ENCODE results near the gene TSPEAR. TPM values are rescaled to one million over a fixed set of nuclear protein-coding genes. Genes with fewer than 3 reads are reported as not detected.

The TSPEAR gene
- total RNA-seq, 2 experiments from 2014 or later, result not detected

GRCh38 chr21:44449473-44450363 is 261.7 kb downstream of the TSPEAR start:
- intact Hi-C loops (cut with micrococcal nuclease; ENCODE audit: unreplicated experiment), result no loop called here

DNA sequence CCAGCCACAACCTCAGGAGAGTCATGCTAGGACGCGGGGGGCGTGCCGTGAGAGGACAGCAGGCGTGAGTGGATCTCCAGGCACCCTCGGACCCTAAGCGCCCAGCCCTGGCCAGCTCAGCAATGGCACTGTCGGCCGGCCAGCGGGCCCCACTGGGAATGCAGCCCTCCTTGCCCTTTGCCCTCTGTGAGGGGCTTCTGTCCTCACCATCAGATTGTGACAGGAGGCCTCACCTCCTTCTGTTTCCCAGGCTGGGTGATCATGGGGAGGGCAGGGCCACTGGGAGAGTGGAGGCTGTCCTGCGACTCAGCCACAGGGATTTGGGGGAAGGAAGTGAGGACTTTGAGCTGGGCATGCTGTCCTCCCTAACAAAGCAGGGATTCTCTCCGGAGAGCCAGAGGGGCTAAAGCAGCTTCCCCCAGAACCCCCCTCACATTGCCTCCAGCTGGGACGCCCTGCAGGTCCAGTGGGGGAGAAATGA is 262.7 kb downstream of the TSPEAR start:
- H3K79me2 ChIP-seq (ENCODE audit: insufficient read depth, low read depth, low read length), result no peaks in the 10 kb centered on the region
- DNase-seq (ENCODE audit: low spot score), result no peak
- no TSS peak for BruUV-seq (replicated peaks)
- no peaks in the 10 kb centered on the region for H4K20me1 ChIP-seq (ENCODE audit: insufficient read depth, low read length)
- H3K4me1 ChIP-seq (ENCODE audit: insufficient read depth, low read length, poor library complexity, severe bottlenecking), result no peaks in the 10 kb centered on the region
- no peak overlapping the region for H3K4me3 ChIP-seq (ENCODE audit: low read depth, low read length, poor library complexity, severe bottlenecking)
- H3K36me3 ChIP-seq (ENCODE audit: insufficient read depth, low read length), result no peaks in the 10 kb centered on the region
- H3K9me3 ChIP-seq (ENCODE audit: low read length), result no peaks in the 10 kb centered on the region
- H3K9me2 ChIP-seq (ENCODE audit: insufficient read depth, low read length), result no peaks in the 10 kb centered on the region
- no peak overlapping the region for H2AFZ ChIP-seq (ENCODE audit: low read length)
- no peak overlapping the region for H3K27ac ChIP-seq (ENCODE audit: low read depth, low read length, poor library complexity, severe bottlenecking)
- intact Hi-C loops (cut with micrococcal nuclease; ENCODE audit: unreplicated experiment), result no loop called here
- CTCF ChIA-PET (ENCODE audit: unreplicated experiment), result no interaction called here
- no peak overlapping the region for H3K4me2 ChIP-seq (ENCODE audit: low read length)
- TF ChIP-seq, protein P1, sequence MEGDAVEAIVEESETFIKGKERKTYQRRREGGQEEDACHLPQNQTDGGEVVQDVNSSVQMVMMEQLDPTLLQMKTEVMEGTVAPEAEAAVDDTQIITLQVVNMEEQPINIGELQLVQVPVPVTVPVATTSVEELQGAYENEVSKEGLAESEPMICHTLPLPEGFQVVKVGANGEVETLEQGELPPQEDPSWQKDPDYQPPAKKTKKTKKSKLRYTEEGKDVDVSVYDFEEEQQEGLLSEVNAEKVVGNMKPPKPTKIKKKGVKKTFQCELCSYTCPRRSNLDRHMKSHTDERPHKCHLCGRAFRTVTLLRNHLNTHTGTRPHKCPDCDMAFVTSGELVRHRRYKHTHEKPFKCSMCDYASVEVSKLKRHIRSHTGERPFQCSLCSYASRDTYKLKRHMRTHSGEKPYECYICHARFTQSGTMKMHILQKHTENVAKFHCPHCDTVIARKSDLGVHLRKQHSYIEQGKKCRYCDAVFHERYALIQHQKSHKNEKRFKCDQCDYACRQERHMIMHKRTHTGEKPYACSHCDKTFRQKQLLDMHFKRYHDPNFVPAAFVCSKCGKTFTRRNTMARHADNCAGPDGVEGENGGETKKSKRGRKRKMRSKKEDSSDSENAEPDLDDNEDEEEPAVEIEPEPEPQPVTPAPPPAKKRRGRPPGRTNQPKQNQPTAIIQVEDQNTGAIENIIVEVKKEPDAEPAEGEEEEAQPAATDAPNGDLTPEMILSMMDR (conservative IDR thresholded peaks at IDR 0.05; ENCODE audit: low read length), result no peak
- no peak for TF ChIP-seq EZH2phosphoT487 (IDR thresholded peaks at IDR 0.05; ENCODE audit: borderline replicate concordance, low read depth, low read length)
- POLR2A ChIA-PET, result no interaction called here

More at GRCh38 chr21:44449473-44450363, 261.7 kb downstream of the TSPEAR start:
- Histone ChIP-seq H3K9me3 (ENCODE audit: low read length) (no peaks in the 10 kb centered on the region), H3K4me3 (ENCODE audit: low read depth, low read length, poor library complexity, severe bottlenecking) (no peak overlapping the region), H3K9me2 (ENCODE audit: insufficient read depth, low read length) (no peaks in the 10 kb centered on the region), H3K36me3 (ENCODE audit: insufficient read depth, low read length) (no peaks in the 10 kb centered on the region), H3K4me1 (ENCODE audit: insufficient read depth, low read length, poor library complexity, severe bottlenecking) (no peaks in the 10 kb centered on the region), H3K4me2 (ENCODE audit: low read length) (no peak overlapping the region), H3K27ac (ENCODE audit: low read depth, low read length, poor library complexity, severe bottlenecking) (no peak overlapping the region), H2AFZ (ENCODE audit: low read length) (no peak overlapping the region), H3K79me2 (ENCODE audit: insufficient read depth, low read depth, low read length) (no peaks in the 10 kb centered on the region), H4K20me1 (ENCODE audit: insufficient read depth, low read length) (no peaks in the 10 kb centered on the region)
- BruUV-seq (replicated peaks), result no TSS peak
- CTCF ChIA-PET (ENCODE audit: unreplicated experiment), result no interaction called here
- no peak for DNase-seq (ENCODE audit: low spot score)
- TF ChIP-seq, protein P1 (conservative IDR thresholded peaks at IDR 0.05; ENCODE audit: low read length), result no peak
- TF ChIP-seq EZH2phosphoT487 (IDR thresholded peaks at IDR 0.05; ENCODE audit: borderline replicate concordance, low read depth, low read length), result no peak
- POLR2A ChIA-PET, result no interaction called here

Small RNAs within 50 kb of the gene (small RNA-seq; reads per million reads assigned to genes)
- not detected for gene KRTAP12-6P

Other genes with a start within 250 kb of the TSPEAR start
- 0.13 TPM in 1 of 2 replicates, not detected in the other for gene KRTAP10-1, start 171.4 kb downstream of the TSPEAR start, total RNA-seq (2014; rRNA removed; shearing (Covaris generic))
- gene KRTAP10-1, start 171.4 kb downstream of the TSPEAR start, total RNA-seq (2022), result not detected in 2 replicates
- not detected in 2 replicates for gene KRTAP10-2, start 160.1 kb downstream of the TSPEAR start, total RNA-seq (2014; rRNA removed; shearing (Covaris generic))
- not detected in 2 replicates for gene KRTAP10-2, start 160.1 kb downstream of the TSPEAR start, total RNA-seq (2022)
- gene KRTAP10-3, start 152.8 kb downstream of the TSPEAR start, total RNA-seq (2014; rRNA removed; shearing (Covaris generic)), result not detected in 2 replicates
- not detected in 2 replicates for gene KRTAP10-3, start 152.8 kb downstream of the TSPEAR start, total RNA-seq (2022)
- not detected in 2 replicates for gene KRTAP10-4, start 137.8 kb downstream of the TSPEAR start, total RNA-seq (2014; rRNA removed; shearing (Covaris generic))
- gene KRTAP10-4, start 137.8 kb downstream of the TSPEAR start, total RNA-seq (2022), result not detected in 2 replicates
- gene KRTAP10-5, start 131.0 kb downstream of the TSPEAR start, total RNA-seq (2014; rRNA removed; shearing (Covaris generic)), result not detected in 2 replicates
- gene KRTAP10-5, start 131.0 kb downstream of the TSPEAR start, total RNA-seq (2022), result not detected in 2 replicates
- not detected in 2 replicates for gene KRTAP10-6, start 119.1 kb downstream of the TSPEAR start, total RNA-seq (2014; rRNA removed; shearing (Covaris generic))
- gene KRTAP10-6, start 119.1 kb downstream of the TSPEAR start, total RNA-seq (2022), result not detected in 2 replicates
- gene KRTAP10-7, start 111.0 kb downstream of the TSPEAR start, total RNA-seq (2014; rRNA removed; shearing (Covaris generic)), result not detected in 2 replicates
- gene KRTAP10-7, start 111.0 kb downstream of the TSPEAR start, total RNA-seq (2022), result not detected in 2 replicates
- gene KRTAP10-8, start 99.5 kb downstream of the TSPEAR start, total RNA-seq (2014; rRNA removed; shearing (Covaris generic)), result not detected in 2 replicates
- not detected in 2 replicates for gene KRTAP10-8, start 99.5 kb downstream of the TSPEAR start, total RNA-seq (2022)
- gene KRTAP10-9, start 84.5 kb downstream of the TSPEAR start, total RNA-seq (2014; rRNA removed; shearing (Covaris generic)), result not detected in 2 replicates
- not detected in 2 replicates for gene KRTAP10-9, start 84.5 kb downstream of the TSPEAR start, total RNA-seq (2022)
- gene KRTAP10-10, start 74.2 kb downstream of the TSPEAR start, total RNA-seq (2014; rRNA removed; shearing (Covaris generic)), result not detected in 2 replicates
- gene KRTAP10-10, start 74.2 kb downstream of the TSPEAR start, total RNA-seq (2022), result not detected in 2 replicates
- gene KRTAP10-11, start 65.2 kb downstream of the TSPEAR start, total RNA-seq (2014; rRNA removed; shearing (Covaris generic)), result not detected in 2 replicates
- gene KRTAP10-11, start 65.2 kb downstream of the TSPEAR start, total RNA-seq (2022), result not detected in 2 replicates
- gene KRTAP12-4, start 56.9 kb downstream of the TSPEAR start, total RNA-seq (2014; rRNA removed; shearing (Covaris generic)), result not detected in 2 replicates
- not detected in 2 replicates for gene KRTAP12-4, start 56.9 kb downstream of the TSPEAR start, total RNA-seq (2022)
- gene KRTAP12-3, start 53.6 kb downstream of the TSPEAR start, total RNA-seq (2014; rRNA removed; shearing (Covaris generic)), result not detected in 2 replicates
- gene KRTAP12-3, start 53.6 kb downstream of the TSPEAR start, total RNA-seq (2022), result not detected in 2 replicates
- not detected in 2 replicates for gene KRTAP12-2, start 44.6 kb downstream of the TSPEAR start, total RNA-seq (2014; rRNA removed; shearing (Covaris generic))
- not detected in 2 replicates for gene KRTAP12-2, start 44.6 kb downstream of the TSPEAR start, total RNA-seq (2022)
- gene KRTAP12-1, start 29.4 kb downstream of the TSPEAR start, total RNA-seq (2014; rRNA removed; shearing (Covaris generic)), result not detected in 2 replicates
- not detected in 2 replicates for gene KRTAP12-1, start 29.4 kb downstream of the TSPEAR start, total RNA-seq (2022)
- gene KRTAP10-12, start 14.4 kb downstream of the TSPEAR start, total RNA-seq (2014; rRNA removed; shearing (Covaris generic)), result not detected in 2 replicates
- not detected in 2 replicates for gene KRTAP10-12, start 14.4 kb downstream of the TSPEAR start, total RNA-seq (2022)
- gene UBE2G2, start 90.2 kb upstream of the TSPEAR start, total RNA-seq (2014; rRNA removed; shearing (Covaris generic)), result 104 and 121 TPM in 2 replicates
- 137 and 141 TPM in 2 replicates for gene UBE2G2, start 90.2 kb upstream of the TSPEAR start, total RNA-seq (2022)
- gene SUMO3, start 106.5 kb upstream of the TSPEAR start, total RNA-seq (2014; rRNA removed; shearing (Covaris generic)), result 59.5 and 60.3 TPM in 2 replicates
- 85.5 and 94.6 TPM in 2 replicates for gene SUMO3, start 106.5 kb upstream of the TSPEAR start, total RNA-seq (2022)
- gene PTTG1IP, start 162.1 kb upstream of the TSPEAR start, total RNA-seq (2014; rRNA removed; shearing (Covaris generic)), result 38.3 and 38.9 TPM in 2 replicates
- gene PTTG1IP, start 162.1 kb upstream of the TSPEAR start, total RNA-seq (2022), result 56.3 and 58.1 TPM in 2 replicates
- 4.2 and 11.6 TPM in 2 replicates for gene ITGB2, start 209.3 kb upstream of the TSPEAR start, total RNA-seq (2014; rRNA removed; shearing (Covaris generic))
- 60.8 and 78.9 TPM in 2 replicates for gene ITGB2, start 209.3 kb upstream of the TSPEAR start, total RNA-seq (2022)
- gene SLX9, start 228.5 kb upstream of the TSPEAR start, total RNA-seq (2014; rRNA removed; shearing (Covaris generic)), result 18.6 and 37.0 TPM in 2 replicates
- 53.3 and 61.6 TPM in 2 replicates for gene SLX9, start 228.5 kb upstream of the TSPEAR start, total RNA-seq (2022)

Data from OCI-LY7 (cell line).